Chondrocyte (in vitro differentiated cells): ENCODE data around the gene GLP2R. TPM values are rescaled to one million over a fixed set of nuclear protein-coding genes. Genes with fewer than 3 reads are reported as not detected.

Experiments
- DNase-seq: peaks from one replicate; pipeline ENCODE4 v3.0.0; 2021; ENCODE audit warnings: mixed read lengths, low spot score
- H3K27ac Mint-ChIP-seq: one replicate; pipeline ENCODE4 v1.8.0; 2021; ENCODE audit warnings: mild to moderate bottlenecking, moderate library complexity, mixed read lengths; ENCODE audit not compliant: unreplicated experiment
- H3K27me3 Mint-ChIP-seq: 2 replicates; pipeline ENCODE4 v1.8.0; 2021; ENCODE audit warnings: low read depth, mixed read lengths
- H3K36me3 Mint-ChIP-seq: 2 replicates; pipeline ENCODE4 v1.8.0; 2021; ENCODE audit warnings: low read depth, mixed read lengths
- H3K4me1 Mint-ChIP-seq: 2 replicates; pipeline ENCODE4 v1.8.0; 2021; ENCODE audit warnings: low read depth, mild to moderate bottlenecking, mixed read lengths
- H3K4me3 Mint-ChIP-seq: one replicate; pipeline ENCODE4 v1.8.0; 2021; ENCODE audit warnings: mild to moderate bottlenecking, moderate library complexity, mixed read lengths; ENCODE audit not compliant: unreplicated experiment
- H3K9me3 Mint-ChIP-seq: 2 replicates; pipeline ENCODE4 v1.8.0; 2021; ENCODE audit warnings: low read depth, mixed read lengths
- total RNA-seq: library from RNA; stranded (reverse); gene quantifications from 3 replicates; pipeline ENCODE4 v1.2.1, GENCODE V29; 2021
- TF ChIP-seq, protein P1 (sequence below): fragments of 200-600 bp; sonication (generic); IDR thresholded peaks from 2 replicates; pipeline ENCODE4 v1.5.0; 2021; ENCODE audit warnings: antibody characterized with exemption, mild to moderate bottlenecking, moderate library complexity

Gene GLP2R
- total RNA-seq, 1 donor from 2014 or later = 2.2 TPM

DNA sequence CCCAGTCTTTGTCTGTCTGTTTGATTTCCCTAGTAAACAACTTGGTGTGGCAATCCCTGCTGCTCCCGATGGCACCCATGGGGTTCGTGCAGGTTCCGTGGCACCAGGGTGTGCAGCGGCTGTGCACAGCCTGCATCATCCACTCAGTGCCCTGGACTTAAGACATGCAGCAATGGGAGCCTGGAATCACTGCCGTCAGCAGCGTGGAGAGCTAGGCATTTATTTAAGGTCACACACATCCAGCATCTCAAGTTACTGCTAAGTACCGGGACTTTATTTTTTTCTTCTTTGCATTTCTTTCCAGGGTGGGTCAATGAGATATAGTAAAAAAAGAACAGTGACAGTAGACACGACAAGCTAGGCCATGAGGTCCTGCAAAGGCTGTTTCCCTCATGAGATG lies 37.1 kb upstream of the GLP2R start:
- no peak for DNase-seq
- no peak overlapping the region for H3K27ac Mint-ChIP-seq
- no peaks in the 10 kb centered on the region for H3K27me3 Mint-ChIP-seq
- TF ChIP-seq, protein P1, sequence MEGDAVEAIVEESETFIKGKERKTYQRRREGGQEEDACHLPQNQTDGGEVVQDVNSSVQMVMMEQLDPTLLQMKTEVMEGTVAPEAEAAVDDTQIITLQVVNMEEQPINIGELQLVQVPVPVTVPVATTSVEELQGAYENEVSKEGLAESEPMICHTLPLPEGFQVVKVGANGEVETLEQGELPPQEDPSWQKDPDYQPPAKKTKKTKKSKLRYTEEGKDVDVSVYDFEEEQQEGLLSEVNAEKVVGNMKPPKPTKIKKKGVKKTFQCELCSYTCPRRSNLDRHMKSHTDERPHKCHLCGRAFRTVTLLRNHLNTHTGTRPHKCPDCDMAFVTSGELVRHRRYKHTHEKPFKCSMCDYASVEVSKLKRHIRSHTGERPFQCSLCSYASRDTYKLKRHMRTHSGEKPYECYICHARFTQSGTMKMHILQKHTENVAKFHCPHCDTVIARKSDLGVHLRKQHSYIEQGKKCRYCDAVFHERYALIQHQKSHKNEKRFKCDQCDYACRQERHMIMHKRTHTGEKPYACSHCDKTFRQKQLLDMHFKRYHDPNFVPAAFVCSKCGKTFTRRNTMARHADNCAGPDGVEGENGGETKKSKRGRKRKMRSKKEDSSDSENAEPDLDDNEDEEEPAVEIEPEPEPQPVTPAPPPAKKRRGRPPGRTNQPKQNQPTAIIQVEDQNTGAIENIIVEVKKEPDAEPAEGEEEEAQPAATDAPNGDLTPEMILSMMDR = no peak
- H3K36me3 Mint-ChIP-seq = no peaks in the 10 kb centered on the region
- H3K9me3 Mint-ChIP-seq = no peaks in the 10 kb centered on the region
- H3K4me1 Mint-ChIP-seq = peaks cover 17% of the 10 kb centered on the region
- no peak overlapping the region for H3K4me3 Mint-ChIP-seq

DNA sequence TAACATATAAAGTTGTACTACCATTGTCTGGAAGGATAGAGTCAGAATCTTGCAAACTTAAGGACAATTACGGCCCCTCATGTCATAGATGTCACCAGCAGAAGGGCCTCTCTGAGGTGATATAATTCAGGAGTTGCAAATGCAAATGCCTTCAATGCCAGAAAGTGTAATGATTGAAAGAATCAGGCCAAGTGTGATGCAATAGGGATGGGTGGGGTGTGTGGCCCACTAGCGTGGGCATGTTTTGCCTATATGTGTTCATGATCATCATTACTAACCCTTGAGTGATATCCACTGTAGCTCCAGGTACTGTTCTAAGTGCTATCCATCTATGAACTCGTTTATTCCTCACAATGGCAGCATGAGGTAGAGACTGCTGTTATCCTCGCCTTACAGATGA lies 35.4 kb upstream of the GLP2R start:
- Mint-ChIP-seq H3K4me1 (peaks cover 17% of the 10 kb centered on the region), H3K27ac (no peak overlapping the region), H3K9me3 (no peaks in the 10 kb centered on the region), H3K36me3 (no peaks in the 10 kb centered on the region), H3K27me3 (no peaks in the 10 kb centered on the region), H3K4me3 (no peak overlapping the region)
- DNase-seq = no peak
- TF ChIP-seq, protein P1 = no peak

DNA sequence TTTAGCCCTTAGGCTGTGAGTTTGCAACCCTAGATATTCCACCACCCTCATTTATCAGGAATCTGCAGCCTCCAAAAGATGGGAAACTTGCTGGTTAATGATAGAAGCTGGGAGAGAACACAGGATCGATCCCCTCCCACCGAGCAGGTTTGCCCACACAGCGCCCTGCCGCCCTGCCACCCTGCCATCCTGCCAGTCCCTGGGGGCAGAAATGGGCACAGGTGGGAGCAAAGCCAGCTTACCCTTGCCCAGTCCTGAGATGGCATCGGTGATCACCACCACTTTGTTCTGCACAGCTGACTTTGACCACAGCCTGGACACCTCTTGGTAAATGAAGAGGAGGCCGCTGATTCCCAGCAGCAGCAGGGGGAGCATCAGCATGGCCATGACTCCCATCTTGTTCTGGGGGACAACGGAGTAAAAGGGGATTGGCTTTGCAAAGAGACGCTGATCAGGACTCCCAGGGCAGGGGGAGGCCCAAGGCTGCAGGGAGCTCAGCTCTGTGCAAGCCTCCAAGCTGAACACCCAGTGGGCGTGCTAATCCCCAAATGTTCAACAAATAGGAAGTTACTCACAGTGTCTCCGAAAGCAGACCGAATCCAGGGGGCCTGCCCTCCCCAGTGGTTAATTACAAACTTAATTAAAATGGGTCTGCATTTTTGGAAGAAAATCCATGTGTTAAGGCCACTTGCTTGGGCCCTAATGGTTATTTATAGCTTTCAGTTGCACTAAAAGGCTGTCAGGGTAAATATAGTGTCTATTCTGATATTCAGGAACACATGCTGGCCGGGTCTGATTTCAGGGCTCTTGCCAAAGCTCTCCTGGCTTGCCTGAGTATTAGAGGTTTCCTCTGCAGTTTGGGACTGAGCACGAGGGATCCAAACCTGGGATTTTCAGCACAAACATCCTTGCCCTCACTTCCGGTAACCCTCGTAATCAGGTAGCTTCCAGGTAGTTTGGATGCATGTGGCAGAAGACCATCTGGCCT lies 34.5 kb upstream of the GLP2R start, which contains the start of gene DHRS7C:
TSS of gene DHRS7C (minus strand) at position 704 of the 988 bp plus-strand sequence. CDS start at position 396, 308 bp downstream.
- no peaks in the 10 kb centered on the region for H3K9me3 Mint-ChIP-seq
- H3K4me3 Mint-ChIP-seq = no peak within 1 kb of the TSS
- DNase-seq = no peak
- no peaks in the 10 kb centered on the region for H3K36me3 Mint-ChIP-seq
- H3K27me3 Mint-ChIP-seq = no peaks in the 10 kb centered on the region
- H3K27ac Mint-ChIP-seq = no peak within 1 kb of the TSS
- H3K4me1 Mint-ChIP-seq = peaks cover 17% of the 10 kb centered on the region
- TF ChIP-seq, protein P1 = no peak

DNA sequence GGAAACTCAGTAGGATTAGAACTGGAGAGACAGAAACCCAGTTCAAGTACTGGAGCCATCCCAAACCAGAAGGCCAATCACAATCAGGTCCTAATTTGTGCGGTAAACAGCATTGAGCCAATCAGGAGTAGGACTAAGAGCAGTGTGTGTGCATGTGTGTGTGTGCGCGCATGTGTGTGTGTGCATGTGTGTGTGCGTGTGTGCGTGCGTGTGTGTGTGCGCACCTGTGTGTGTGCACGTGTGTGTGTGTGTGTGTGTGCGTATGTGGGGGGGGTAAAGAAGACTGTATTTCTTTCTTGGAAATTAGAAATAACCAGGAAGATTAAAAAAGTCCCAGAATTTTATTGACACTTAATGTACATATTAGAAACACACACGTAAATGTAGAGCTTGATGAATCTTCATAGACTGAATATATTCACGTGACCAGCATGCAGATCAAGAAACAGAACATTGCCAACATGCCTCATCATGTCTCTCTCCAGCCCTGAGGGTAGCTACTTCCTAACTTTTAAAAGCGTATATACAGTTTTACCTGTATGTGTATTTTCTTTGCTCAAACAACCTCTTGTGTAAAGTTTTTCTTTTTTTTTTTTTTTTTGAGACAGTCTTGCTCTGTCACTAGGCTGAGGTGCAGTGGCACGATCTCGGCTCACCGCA lies 33.4 kb upstream of the GLP2R start:
- peaks cover 17% of the 10 kb centered on the region for H3K4me1 Mint-ChIP-seq
- no peaks in the 10 kb centered on the region for H3K9me3 Mint-ChIP-seq
- H3K4me3 Mint-ChIP-seq = no peak overlapping the region

GRCh38 chr17:9798008-9798407 lies 27.7 kb upstream of the GLP2R start:
- no peaks in the 10 kb centered on the region for H3K9me3 Mint-ChIP-seq
- no peaks in the 10 kb centered on the region for H3K27me3 Mint-ChIP-seq
- H3K36me3 Mint-ChIP-seq = no peaks in the 10 kb centered on the region
- H3K4me3 Mint-ChIP-seq = no peak overlapping the region
- H3K27ac Mint-ChIP-seq = no peak overlapping the region
- no peak for DNase-seq
- TF ChIP-seq, protein P1 = no peak
- H3K4me1 Mint-ChIP-seq = peaks cover 17% of the 10 kb centered on the region

More for the DNA sequence above, 33.4 kb upstream of the GLP2R start:
- no peaks in the 10 kb centered on the region for H3K27me3 Mint-ChIP-seq
- DNase-seq = no peak
- TF ChIP-seq, protein P1 = no peak
- no peak overlapping the region for H3K27ac Mint-ChIP-seq
- H3K36me3 Mint-ChIP-seq = no peaks in the 10 kb centered on the region
